SU-DHL-6 (cell line): ENCODE data around the gene CTNNBL1.

Experiments used
- CTCF ChIP-seq: fragments of 200-600 bp; sonication (generic); IDR thresholded peaks from one replicate; pipeline ENCODE4 v1.5.1; 2017; ENCODE audit warnings: antibody characterized with exemption, mild to moderate bottlenecking, low read length, moderate library complexity; ENCODE audit not compliant: insufficient read depth, poor library complexity, severe bottlenecking
- EZH2phosphoT487 ChIP-seq: fragments of 200-600 bp; sonication (generic), shearing (Covaris generic); conservative IDR thresholded peaks from 2 replicates; pipeline ENCODE4 v1.6.1; 2018; ENCODE audit warnings: mild to moderate bottlenecking, antibody characterized with exemption, low read length, moderate library complexity, mixed read lengths

- TF ChIP-seq CTCF: no peak
- TF ChIP-seq EZH2phosphoT487: no peak
Measured at GRCh38 chr20:37895166-37895565, 201.3 kb downstream of the CTNNBL1 start.
